A549 treated with dexamethasone at 1 μM for 4 hours (cell line): ENCODE measurements around the gene KRTAP21-3. TPM values are rescaled to one million over a fixed set of nuclear protein-coding genes. Genes with fewer than 3 reads are reported as not detected.

ENCODE experiments used
- total RNA-seq: library from RNA; stranded (reverse); fragments of 200-300 nt; extraction: Qiagen RNA extraction; gene quantifications from 5 replicates; pipeline ENCODE4 v1.2.3, GENCODE V29; 2022

KRTAP21-3 gene, protein sequence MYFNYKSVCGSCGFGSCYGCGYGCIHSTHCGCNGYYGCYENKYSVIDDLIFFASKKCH
- not detected in 5 replicates for total RNA-seq

DNA sequence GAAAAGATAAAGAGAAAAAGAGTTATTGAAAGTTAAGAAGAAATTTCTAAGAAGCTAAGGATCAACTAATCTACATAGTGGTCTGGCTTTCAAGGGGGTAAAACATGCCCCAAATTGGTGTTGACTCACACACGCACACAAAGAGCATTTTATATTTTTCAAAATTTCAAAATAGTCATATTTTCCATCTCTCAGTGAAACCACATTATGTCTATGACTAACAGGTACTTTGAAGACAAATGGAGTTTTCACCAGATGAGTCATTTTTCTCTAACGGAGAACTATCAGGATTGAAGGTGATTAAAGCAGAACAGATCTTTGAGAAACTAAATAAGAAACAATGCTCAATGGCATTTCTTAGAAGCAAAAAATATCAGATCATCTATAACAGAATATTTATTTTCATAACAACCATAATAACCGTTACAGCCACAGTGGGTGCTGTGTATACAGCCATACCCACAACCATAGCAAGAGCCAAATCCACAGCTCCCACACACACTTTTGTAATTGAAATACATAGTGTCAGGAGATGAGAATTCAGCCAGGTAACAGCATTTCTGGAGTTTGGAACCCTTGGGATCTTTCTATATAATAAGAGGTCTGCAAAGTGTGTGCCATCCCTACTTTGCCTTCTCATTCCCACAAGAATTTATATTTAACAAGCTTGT is at the start of gene KRTAP21-3:
TSS of gene KRTAP21-3 (minus strand) at position 539 of the 671 bp plus-strand sequence. CDS start at position 521, 18 bp downstream.

DNA sequence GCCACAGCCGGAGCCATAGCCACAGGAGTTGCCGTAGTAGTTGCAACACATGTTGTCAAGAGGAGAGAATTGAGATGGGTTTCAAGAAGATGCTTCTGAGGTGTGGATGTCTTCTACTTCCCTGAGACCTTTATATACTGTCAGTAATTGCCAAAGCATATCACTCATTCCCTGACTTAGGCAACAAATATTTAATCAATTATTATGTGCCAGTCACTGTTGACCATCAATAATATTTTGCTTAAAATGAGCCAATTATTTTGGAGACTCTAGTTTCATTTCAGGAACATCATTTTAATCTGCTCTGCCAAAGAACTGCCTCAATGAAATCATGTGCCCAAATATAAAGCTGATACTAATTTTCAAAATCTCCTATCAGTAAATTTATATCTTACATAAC is 36.8 kb upstream of the KRTAP21-3 start, which contains the start of gene KRTAP21-1:
TSS of gene KRTAP21-1 (minus strand) at position 101 of the 400 bp plus-strand sequence. CDS start at position 51, 50 bp downstream.

DNA sequence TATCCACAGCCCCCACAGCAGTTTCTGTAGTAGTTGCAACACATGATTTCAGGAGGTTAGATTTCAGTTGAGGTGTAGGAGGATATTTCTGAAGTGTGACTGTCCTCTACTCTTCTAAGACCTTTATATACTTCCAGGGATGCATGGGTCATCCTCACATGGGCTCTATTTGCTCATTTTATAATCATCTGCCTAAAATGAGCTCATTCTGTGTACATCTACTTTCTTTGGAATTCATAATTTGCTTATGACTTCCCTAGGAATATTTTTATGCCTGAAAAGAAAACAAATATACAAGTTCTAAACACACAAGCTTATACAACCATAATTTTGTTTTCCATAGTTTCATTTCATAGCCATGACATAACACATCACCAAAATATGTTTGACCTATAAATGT is 28.6 kb upstream of the KRTAP21-3 start, which contains the start of gene KRTAP21-2:
TSS of gene KRTAP21-2 (minus strand) at position 101 of the 400 bp plus-strand sequence. CDS start at position 44, 57 bp downstream.

Other genes with a start within 250 kb of the KRTAP21-3 start
- gene KRTAP19-1, start 238.4 kb downstream of the KRTAP21-3 start, total RNA-seq = not detected in 5 replicates
- gene KRTAP19-2, start 231.3 kb downstream of the KRTAP21-3 start, total RNA-seq = not detected in 5 replicates
- gene KRTAP19-3, start 226.8 kb downstream of the KRTAP21-3 start, total RNA-seq = not detected in 5 replicates
- gene KRTAP19-4, start 221.6 kb downstream of the KRTAP21-3 start, total RNA-seq = not detected in 5 replicates
- not detected in 5 replicates for gene KRTAP19-5, start 216.6 kb downstream of the KRTAP21-3 start, total RNA-seq
- gene KRTAP19-6, start 176.9 kb downstream of the KRTAP21-3 start, total RNA-seq = not detected in 5 replicates
- not detected in 5 replicates for gene KRTAP19-7, start 157.5 kb downstream of the KRTAP21-3 start, total RNA-seq
- gene KRTAP22-2, start 128.4 kb downstream of the KRTAP21-3 start, total RNA-seq = not detected in 5 replicates
- not detected in 5 replicates for gene KRTAP6-3, start 126.3 kb downstream of the KRTAP21-3 start, total RNA-seq
- gene KRTAP6-2, start 119.9 kb downstream of the KRTAP21-3 start, total RNA-seq = not detected in 5 replicates
- gene KRTAP22-1, start 117.7 kb downstream of the KRTAP21-3 start, total RNA-seq = not detected in 5 replicates
- gene KRTAP6-1, start 104.8 kb downstream of the KRTAP21-3 start, total RNA-seq = not detected in 5 replicates
- not detected in 5 replicates for gene KRTAP20-1, start 102.4 kb downstream of the KRTAP21-3 start, total RNA-seq
- gene KRTAP20-4, start 98.2 kb downstream of the KRTAP21-3 start, total RNA-seq = not detected in 5 replicates
- not detected in 5 replicates for gene KRTAP20-2, start 83.6 kb downstream of the KRTAP21-3 start, total RNA-seq
- gene KRTAP20-3, start 75.9 kb downstream of the KRTAP21-3 start, total RNA-seq = not detected in 5 replicates
- gene KRTAP21-2, start 28.5 kb upstream of the KRTAP21-3 start, total RNA-seq = not detected in 5 replicates
- gene KRTAP21-1, start 36.7 kb upstream of the KRTAP21-3 start, total RNA-seq = not detected in 5 replicates
- gene KRTAP8-1, start 94.5 kb upstream of the KRTAP21-3 start, total RNA-seq = not detected in 5 replicates
- not detected in 5 replicates for gene KRTAP7-1, start 111.0 kb upstream of the KRTAP21-3 start, total RNA-seq
- gene KRTAP11-1, start 162.8 kb upstream of the KRTAP21-3 start, total RNA-seq = 0.09 TPM in 1 of 5 replicates, not detected in the others